ENCODE measurements around the gene MYO7B.

- TF ChIP-seq CTCF (IDR thresholded peaks at IDR 0.05; ENCODE audit: low read length) (no peak), EZH2 (IDR thresholded peaks at IDR 0.05; ENCODE audit: borderline replicate concordance, low read length) (no peak)
These were observed 90.1 kb downstream of the MYO7B start for GRCh38 chr2:127625572-127625951.

Measured in OCI-LY1 (cell line).